ENCODE data around the gene RALGAPB.

DNA sequence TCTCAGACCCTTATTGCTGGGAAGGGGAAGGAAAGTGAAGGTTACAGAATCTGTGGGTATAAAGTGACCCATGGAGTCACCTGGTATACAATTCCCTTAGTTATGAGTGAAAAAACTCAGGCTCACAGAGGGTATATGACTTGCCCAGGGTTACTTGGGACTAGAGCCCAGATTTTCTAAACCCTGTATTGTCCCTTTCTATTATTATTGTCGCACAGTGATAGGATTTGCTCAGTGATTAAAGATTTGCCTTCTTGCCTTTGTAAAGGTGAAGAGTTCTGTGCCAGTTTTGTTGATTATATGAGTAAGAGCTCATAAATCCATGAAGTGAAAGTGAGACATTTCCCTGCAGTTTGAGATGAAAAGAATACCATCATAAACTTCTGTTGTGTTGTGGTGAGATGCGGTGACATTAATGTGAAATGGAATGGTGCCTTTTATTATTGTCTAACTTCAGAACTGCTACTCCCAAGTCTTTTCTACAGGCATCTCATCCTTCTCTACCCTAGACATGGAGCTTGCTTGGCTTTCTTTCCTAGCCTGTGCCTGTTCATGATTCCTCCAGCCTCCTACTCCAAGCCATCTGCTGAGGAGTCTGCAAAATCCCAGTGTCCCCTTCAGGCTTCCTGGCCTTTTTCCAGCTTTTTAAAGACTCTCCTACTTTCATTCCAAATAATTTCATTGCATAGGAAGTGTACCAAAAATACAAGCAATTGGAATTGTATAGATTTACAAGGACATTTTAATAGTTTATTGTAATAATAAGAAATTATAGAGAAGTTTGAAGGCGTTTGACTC, 74.8 kb downstream of the RALGAPB start:
- TF ChIP-seq POLR2A (IDR thresholded peaks at IDR 0.05; ENCODE audit: low read depth, low read length) (no peak), TAF1 (IDR thresholded peaks at IDR 0.05; ENCODE audit: borderline replicate concordance, low read depth, low read length) (no peak)
